ENCODE results near the gene OTUB2.

Gene OTUB2

GRCh38 chr14:94026173-94026888 lies at the start of gene OTUB2:
OTUB2 (plus strand) TSS chr14:94026340; CDS start chr14:94026538, 198 bp downstream.
- H3K4me3 ChIP-seq (ENCODE audit: low read depth, low read length): peak within 1 kb of the TSS; percentile 66
- peak; percentile 95 for DNase-seq (ENCODE audit: low read depth)
- no peak for TF ChIP-seq CTCF (IDR thresholded peaks at IDR 0.05; ENCODE audit: control insufficient read depth, extremely low read depth, insufficient read depth)

GRCh38 chr14:93976477-93977057 lies 49.6 kb upstream of the OTUB2 start, which contains the start of gene ASB2:
ASB2 (minus strand) TSS chr14:93976570; CDS start chr14:93964539, 12,031 bp downstream.
- no peak for TF ChIP-seq CTCF (IDR thresholded peaks at IDR 0.05; ENCODE audit: control insufficient read depth, extremely low read depth, insufficient read depth)
- DNase-seq (ENCODE audit: low read depth): no peak
- H3K4me3 ChIP-seq (ENCODE audit: low read depth, low read length): no peak within 1 kb of the TSS

- no peak for DNase-seq (ENCODE audit: low read depth)
- no peak overlapping the region for H3K4me3 ChIP-seq (ENCODE audit: low read depth, low read length)
Measured at GRCh38 chr14:93977171-93977570, 49.0 kb upstream of the OTUB2 start.

GRCh38 chr14:93977790-93978581 lies 48.2 kb upstream of the OTUB2 start:
- H3K4me3 ChIP-seq (ENCODE audit: low read depth, low read length): no peak overlapping the region
- no peak for TF ChIP-seq CTCF (IDR thresholded peaks at IDR 0.05; ENCODE audit: control insufficient read depth, extremely low read depth, insufficient read depth)
- no peak for DNase-seq (ENCODE audit: low read depth)

More at GRCh38 chr14:93977171-93977570, 49.0 kb upstream of the OTUB2 start:
- TF ChIP-seq CTCF (IDR thresholded peaks at IDR 0.05; ENCODE audit: control insufficient read depth, extremely low read depth, insufficient read depth): no peak

GRCh38 chr14:93978735-93979134 lies 47.4 kb upstream of the OTUB2 start:
- no peak for TF ChIP-seq CTCF (IDR thresholded peaks at IDR 0.05; ENCODE audit: control insufficient read depth, extremely low read depth, insufficient read depth)
- no peak overlapping the region for H3K4me3 ChIP-seq (ENCODE audit: low read depth, low read length)
- DNase-seq (ENCODE audit: low read depth): no peak

- H3K4me3 ChIP-seq (ENCODE audit: low read depth, low read length): no peak overlapping the region
- DNase-seq (ENCODE audit: low read depth): no peak
- no peak for TF ChIP-seq CTCF (IDR thresholded peaks at IDR 0.05; ENCODE audit: control insufficient read depth, extremely low read depth, insufficient read depth)
Measured at GRCh38 chr14:93980456-93981201, 45.5 kb upstream of the OTUB2 start.

Data from LNCaP clone FGC (cell line).